ENCODE data around the gene MAP3K7. TPM values are rescaled to one million over a fixed set of nuclear protein-coding genes. Genes with fewer than 3 reads are reported as not detected.
A peak's percentile ranks its signal among the peaks of the same experiment; 100 is the strongest.

The MAP3K7 gene
- total and polyA plus RNA-seq, 2 of the 8 experiments (the other 6 are each of a cell fraction or from before 2014, with no cell fraction given), result 27.3 to 34.8 TPM

DNA sequence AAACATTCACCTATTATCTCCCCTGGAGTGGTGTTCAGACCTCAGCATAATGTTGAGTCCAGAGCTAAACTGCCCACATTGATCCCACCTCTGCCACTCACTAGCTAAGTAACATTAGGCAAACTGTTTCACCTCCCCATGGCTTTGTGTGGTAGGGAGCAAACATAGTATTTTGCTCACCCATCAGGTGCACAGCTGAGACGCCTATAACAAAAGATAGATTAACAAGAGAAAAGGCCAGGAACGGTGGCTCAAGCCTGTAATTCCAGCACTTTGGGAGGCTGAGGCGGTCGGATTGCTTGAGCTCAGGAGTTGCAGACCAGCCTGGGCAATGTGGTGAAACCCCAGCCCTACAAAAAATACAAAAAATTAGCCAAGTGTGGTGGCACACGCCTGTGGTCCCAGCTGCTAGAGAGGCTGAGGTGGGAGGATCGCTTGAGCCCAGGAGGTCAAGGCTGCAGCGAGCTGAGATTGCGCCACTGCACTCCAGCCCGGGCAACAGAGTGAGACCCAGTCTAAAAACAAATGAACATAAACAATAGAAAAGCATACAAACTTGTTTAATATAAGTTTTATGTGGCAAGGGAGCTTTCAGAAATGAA, 91.6 kb downstream of the MAP3K7 start:
- 34% methylated on average over 9 of the region's 9 CpGs; no CpG with 5 or more reads in 1 of the 2 experiments for WGBS, 2 experiments (ENCODE audit: extremely low coverage in 1 of 2, insufficient coverage in 1 of 2, insufficient read length in 1 of 2, insufficient replicate concordance in 2 of 2, low coverage in 1 of 2, low lambda C conversion rate in 2 of 2, missing lambda C conversion rate in 1 of 2)
- Histone ChIP-seq H3K4me2 (ENCODE audit: insufficient read depth in 1 of 2, low read depth in 2 of 2, low read length in 2 of 2) (peak overlapping the region; percentile 60 to 78; a peak in 3 of 4 replicates), H3K23ac (ENCODE audit: insufficient read length) (no peak overlapping the region), H3K79me2 (ENCODE audit: control insufficient read depth in 1 of 2, insufficient read depth in 2 of 2, low read length in 2 of 2) (no peaks in the 10 kb centered on the region), H4K8ac (ENCODE audit: extremely low read depth, insufficient read depth, low read length) (no peak overlapping the region), H3K27ac (ENCODE audit: low read depth, low read length) (peak overlapping the region; percentile 57), H3K4me1 (replicated peaks in 1 of 4; ENCODE audit: control insufficient read depth in 3 of 4, insufficient read depth in 4 of 4, low read length in 3 of 4) (peaks cover 7 to 35% (median 16%) of the 10 kb centered on the region in 4 experiments), H3K9ac (replicated peaks in 1 of 4; ENCODE audit: extremely low read depth in 1 of 4, low read depth in 3 of 4, low read length in 3 of 4) (peak overlapping the region in 1 of 4 experiments; percentile 26; a peak in 1 of 7 replicates), H2AFZ (ENCODE audit: low read length) (no peak overlapping the region), H2BK5ac (ENCODE audit: low read depth, low read length) (peak overlapping the region; percentile 83), H3K4me3 (ENCODE audit: extremely low read depth in 1 of 4, insufficient read depth in 2 of 4, low read depth in 3 of 4, low read length in 4 of 4) (peak overlapping the region in 1 of 4 experiments; percentile 45; a peak in 2 of 8 replicates), H2AK5ac (ENCODE audit: low read depth, low read length) (no peak overlapping the region; the same call in 1 of the 2 replicates), H2BK120ac (replicated peaks; ENCODE audit: low read depth, low read length) (peak overlapping the region; percentile 89), H3K23me2 (ENCODE audit: low read depth, low read length) (no peaks in the 10 kb centered on the region), H2BK12ac (ENCODE audit: low read depth, low read length) (peak overlapping the region; percentile 23), H4K91ac (replicated peaks; ENCODE audit: insufficient read length, low read length) (peak overlapping the region; percentile 45), H3K18ac (ENCODE audit: extremely low read depth, low read length) (peak overlapping the region; percentile 65; the same call in 1 of the 2 replicates), H2BK15ac (ENCODE audit: low read length) (no peak overlapping the region), H3K56ac (replicated peaks; ENCODE audit: insufficient read length, low read depth, low read length) (no peak overlapping the region), H2BK20ac (ENCODE audit: low read length) (peak overlapping the region; percentile 88; the same call in 1 of the 2 replicates), H3K14ac (ENCODE audit: insufficient read length) (no peak overlapping the region), H3K9me3 (ENCODE audit: insufficient read depth in 2 of 2, low read depth in 1 of 2, low read length in 1 of 2) (no peaks in the 10 kb centered on the region; a peak in 1 of 4 replicates), H3K27me3 (replicated peaks in 1 of 4; ENCODE audit: control insufficient read depth in 3 of 4, extremely low read depth in 1 of 4, insufficient read depth in 3 of 4, low read length in 3 of 4) (no peaks in the 10 kb centered on the region), H3K79me1 (ENCODE audit: low read depth, low read length) (no peaks in the 10 kb centered on the region), H3K36me3 (ENCODE audit: control insufficient read depth in 2 of 4, insufficient read depth in 4 of 4, low read length in 3 of 4) (no peaks in the 10 kb centered on the region), H3K4ac (replicated peaks; ENCODE audit: insufficient read length, low read depth, low read length) (no peak overlapping the region), H4K20me1 (replicated peaks in 1 of 2; ENCODE audit: control insufficient read depth in 1 of 2, insufficient read depth in 2 of 2, low read length in 2 of 2) (no peaks in the 10 kb centered on the region), H4K5ac (ENCODE audit: insufficient read length, low read depth, low read length) (peak overlapping the region; percentile 50)
- POLR2A ChIA-PET (ENCODE audit: partially characterized antibody), result interaction anchor here (1.1 to 1.5 kb wide), 5 partner anchors 8 to 200 kb away, joined by 3 to 5 read pairs (median 3); no protein-coding TSS in a partner anchor
- CTCF ChIA-PET (ENCODE audit: partially characterized antibody), result interaction anchor here (0.8 to 10.3 kb wide), 4 partner anchors 9 to 209 kb away, joined by 3 to 106 read pairs (median 4); no protein-coding TSS in a partner anchor
- FAIRE-seq (peak; percentile 94), DNase-seq (ENCODE audit: low read depth in 1 of 2, low spot score in 2 of 2) (no peak)
- TF ChIP-seq, protein P1, sequence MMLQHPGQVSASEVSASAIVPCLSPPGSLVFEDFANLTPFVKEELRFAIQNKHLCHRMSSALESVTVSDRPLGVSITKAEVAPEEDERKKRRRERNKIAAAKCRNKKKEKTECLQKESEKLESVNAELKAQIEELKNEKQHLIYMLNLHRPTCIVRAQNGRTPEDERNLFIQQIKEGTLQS (IDR thresholded peaks at IDR 0.05; ENCODE audit: insufficient read depth, low read depth, low read length), result no peak
- TF ChIP-seq JUN (IDR thresholded peaks at IDR 0.05; ENCODE audit: low read depth, low read length), result no peak

All from H1 (cell line).